Measurements from ENCODE around the gene PDK1.

Gene PDK1

GRCh38 chr2:172597176-172597842, 41.4 kb downstream of the PDK1 start:
- DNase-seq (ENCODE audit: low spot score): no peak

DNA sequence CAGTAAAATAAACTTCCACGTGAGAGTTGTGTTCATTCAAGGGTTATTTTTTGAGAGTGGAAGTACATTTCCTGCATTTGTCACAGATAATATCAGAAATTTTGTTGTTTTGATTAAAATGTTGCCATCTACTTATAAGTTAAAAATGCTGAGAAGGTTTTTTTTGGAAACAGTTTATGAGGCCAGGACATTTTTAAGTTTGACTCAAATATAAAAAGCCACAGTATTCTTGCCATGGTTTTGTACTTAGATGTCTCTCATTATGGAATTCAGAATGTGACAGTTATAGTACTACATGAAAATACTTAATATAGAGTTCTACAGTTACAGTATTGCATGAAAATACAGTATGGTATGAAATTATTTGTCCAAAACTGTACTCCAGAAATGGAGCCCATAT, 44.1 kb downstream of the PDK1 start:
- no peak for DNase-seq (ENCODE audit: low spot score)

DNA sequence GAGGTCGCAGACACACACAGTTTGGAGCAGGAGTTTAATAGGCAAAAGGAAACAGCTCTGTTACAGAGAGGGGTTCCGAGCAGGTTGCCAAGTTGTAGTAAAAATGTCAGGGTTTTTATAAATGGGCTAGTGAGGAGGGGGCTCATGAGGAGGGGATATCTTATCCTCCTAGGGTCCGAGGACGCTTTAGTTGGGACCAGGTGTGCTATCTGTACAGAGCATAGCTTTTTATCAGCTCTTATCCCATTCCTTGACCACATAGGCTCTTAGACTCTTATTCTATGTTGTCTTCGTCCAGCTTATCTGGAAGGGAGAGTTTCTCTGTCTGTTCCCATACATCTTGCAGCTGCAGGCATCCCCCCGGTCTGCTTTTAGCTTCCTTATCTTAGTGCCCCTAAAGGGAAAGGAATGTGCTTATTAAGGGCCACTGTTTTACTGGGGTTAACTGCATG, 44.7 kb downstream of the PDK1 start:
- DNase-seq (ENCODE audit: low spot score): no peak

DNA sequence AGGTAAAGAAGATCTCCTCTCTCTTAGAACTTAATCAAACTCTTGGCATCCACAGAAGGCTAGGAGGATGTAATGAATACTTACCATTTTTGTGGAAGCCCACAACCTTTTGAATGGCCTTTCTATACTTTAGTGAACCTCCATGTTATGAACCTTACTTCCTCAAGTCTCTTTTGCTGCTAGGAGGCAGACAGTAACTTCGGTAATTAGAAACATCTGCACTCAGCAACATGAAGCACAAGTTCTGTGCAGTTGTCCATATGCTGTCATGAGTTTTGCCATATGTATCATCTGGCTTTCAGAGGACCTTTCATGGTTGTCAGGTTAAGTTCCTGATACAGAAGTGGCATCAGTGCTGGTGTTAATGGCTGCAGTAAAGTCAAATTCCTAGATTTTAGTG, 50.4 kb downstream of the PDK1 start:
- DNase-seq (ENCODE audit: low spot score): no peak

DNA sequence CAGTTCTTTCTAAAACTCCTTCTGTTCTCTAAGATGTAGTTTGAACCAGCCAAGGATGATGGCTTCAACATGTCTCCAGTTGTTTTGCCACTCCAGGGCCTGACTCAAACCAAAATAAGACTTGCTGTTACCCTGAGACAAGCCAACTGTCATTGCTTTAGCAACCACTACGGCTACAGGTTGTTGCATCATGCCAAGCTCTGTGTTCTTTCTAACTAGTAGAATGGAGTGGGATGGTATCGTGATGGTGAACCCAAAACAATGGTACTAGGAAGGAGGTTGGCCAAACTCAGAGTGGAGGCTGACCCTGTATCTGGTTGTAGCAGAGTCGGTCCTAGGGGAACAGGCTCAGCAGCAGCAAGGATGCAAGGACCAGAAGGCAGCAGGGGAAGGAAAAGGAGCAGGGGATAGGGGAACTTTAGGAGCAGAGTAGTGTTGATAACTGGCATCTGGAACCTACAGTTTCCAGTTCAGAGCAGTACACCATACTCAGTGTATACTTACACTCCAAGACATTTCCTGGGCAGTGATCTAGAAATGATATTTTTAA, 51.6 kb downstream of the PDK1 start:
- DNase-seq (ENCODE audit: low spot score): no peak

DNA sequence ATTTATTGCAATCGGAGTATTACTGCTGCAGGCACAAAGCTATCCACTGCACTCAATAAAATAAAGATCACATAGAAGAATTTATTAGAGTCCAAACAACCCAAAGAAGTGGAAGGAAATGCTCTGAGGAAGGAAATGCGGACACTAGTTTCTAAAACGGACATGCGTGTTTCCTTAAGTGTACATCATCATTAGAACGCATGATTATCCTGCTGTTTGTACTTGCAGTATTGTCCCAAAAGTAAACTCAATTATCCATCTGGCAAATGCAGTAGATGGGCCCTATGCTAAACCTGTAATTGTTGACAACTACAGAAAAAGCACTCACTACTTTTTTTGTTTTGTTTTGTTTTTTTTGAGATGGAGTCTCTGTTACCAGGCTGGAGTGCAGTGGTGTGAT, 53.6 kb downstream of the PDK1 start:
- DNase-seq (ENCODE audit: low spot score): no peak

DNA sequence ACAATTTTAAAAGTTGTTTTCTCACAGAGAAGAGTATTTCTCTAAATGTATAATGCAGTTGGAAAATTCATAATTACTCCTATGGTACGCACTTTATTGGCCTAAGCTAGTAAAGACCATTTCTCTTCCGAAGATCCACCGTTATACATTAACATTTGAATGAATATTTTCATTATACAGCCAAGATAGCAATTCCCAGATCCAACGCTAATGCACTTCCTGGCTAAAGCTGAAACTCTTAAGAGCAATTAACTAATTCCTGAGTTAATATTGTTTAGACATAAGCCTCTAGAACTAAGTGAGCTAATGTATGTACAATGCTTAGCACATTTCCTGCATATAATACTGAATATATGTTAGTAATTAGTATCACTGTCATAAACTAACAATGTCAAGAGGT, 56.2 kb downstream of the PDK1 start:
- no peak for DNase-seq (ENCODE audit: low spot score)

DNA sequence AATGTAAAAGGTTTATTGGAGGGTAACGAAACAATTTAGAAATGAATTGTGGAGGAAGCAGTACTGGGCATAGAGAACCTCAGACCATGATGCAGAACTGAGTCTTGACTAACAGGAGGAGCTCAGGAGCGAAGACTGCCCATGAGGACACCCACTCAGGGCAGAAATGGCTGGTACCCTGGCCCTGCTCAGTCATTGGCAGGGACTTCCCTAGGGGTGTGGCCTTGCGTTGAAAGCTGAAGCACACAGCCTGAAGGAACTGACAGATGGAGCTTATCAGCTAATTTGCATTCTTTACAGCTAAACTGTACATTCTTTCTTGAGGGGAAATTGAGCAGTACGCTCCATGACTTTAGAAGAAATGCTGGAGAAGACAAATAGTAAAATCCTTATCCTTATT, 57.1 kb downstream of the PDK1 start:
- peak; percentile 11 for DNase-seq (ENCODE audit: low spot score)

DNA sequence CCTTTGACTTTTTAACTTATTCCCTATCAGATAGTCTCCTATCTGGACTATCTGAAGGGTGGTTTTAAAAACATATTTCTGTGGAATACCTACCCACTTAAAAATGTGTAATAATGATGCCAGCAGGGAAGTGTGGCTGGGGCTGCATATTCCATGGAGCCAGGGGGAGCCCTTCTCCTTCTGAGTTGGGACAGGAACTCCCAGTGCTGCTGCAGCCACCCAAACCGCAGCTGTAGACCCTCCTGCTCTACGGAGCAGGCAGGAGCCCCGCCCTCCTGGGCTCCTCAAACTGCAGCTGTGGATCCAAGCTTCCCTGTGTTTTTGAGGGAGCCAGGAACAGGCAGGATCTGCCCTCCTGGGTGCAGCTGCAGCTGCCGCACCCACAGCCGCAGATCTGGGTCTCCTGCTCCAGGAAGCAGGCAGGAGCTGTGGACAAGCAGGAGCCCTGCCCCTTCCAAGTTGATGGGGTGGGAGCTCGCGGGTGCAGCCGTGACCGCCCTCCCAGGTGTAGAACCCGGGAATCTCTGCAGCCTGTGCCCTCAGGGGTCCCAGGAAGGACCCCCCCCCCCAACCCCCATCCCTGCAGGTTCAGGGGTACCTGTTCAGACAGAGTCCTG, 57.8 kb downstream of the PDK1 start:
- DNase-seq (ENCODE audit: low spot score): no peak

DNA sequence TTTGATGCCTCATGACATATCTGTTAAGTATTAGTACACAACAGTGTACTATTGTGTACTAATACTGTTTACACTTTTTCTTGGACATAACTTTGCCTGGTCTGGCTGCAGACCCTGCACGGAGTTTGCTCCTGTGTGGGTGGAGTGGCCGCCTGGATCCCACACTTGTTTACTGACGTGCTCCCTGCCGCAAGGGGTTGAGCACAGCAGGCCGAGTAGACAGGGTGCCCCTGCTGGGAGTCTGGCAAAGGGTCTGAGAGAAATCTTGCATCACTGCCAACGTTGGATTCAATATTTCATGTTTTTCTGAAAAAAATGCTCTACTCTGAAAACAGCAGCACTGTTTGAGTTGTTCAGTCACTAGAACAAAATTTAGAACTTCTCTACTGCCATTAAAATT, 59.0 kb downstream of the PDK1 start:
- DNase-seq (ENCODE audit: low spot score): no peak

DNA sequence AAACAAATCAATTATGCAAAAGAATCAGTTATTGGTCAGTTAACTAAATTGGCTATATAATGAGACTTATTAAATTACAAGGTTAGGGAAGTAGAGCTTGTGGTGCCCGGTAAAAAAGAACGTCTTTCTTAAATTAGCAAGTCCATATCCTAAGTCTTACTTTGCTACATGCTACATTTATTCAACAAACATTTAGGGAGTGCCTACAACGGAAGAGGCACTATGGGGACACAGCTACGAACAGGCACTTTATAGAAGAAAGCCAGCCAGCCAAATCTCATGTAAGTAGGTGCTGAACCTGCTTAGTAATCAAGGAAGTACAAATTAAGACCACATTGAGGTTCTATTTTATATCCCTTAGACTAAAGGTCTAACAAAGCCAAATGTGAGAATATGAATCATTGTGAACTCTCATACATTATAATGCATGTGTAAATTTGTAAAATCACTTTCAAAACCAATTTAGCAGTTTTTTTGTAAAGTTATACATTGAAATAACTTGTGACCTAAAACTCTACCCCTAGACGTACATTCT, 59.9 kb downstream of the PDK1 start:
- no peak for DNase-seq (ENCODE audit: low spot score)

DNA sequence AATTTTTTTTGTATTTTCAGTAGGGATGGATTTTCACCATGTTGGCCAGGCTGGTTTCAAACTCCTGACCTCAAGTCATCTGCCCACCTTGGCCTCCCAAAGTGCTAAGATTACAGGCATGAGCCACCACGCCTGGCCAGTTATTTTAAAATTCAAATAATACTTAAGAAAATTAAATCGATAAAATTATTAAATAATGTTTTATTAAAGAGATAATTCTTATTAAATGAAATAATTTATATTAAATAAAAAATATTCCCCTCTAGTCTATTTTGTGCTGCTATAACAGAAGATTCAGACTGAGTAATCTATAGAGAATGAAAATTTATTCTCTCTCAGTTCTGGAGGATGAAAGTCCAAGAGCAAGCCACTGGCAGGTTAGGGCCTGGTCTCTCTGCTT, 61.2 kb downstream of the PDK1 start:
- no peak for DNase-seq (ENCODE audit: low spot score)

- no peak for DNase-seq (ENCODE audit: low spot score)
Observed at GRCh38 chr2:172623249-172623965, 67.5 kb downstream of the PDK1 start.

- DNase-seq (ENCODE audit: low spot score): no peak
Observed at GRCh38 chr2:172624996-172625395, 69.1 kb downstream of the PDK1 start.

GRCh38 chr2:172627181-172627580, 71.3 kb downstream of the PDK1 start:
- DNase-seq (ENCODE audit: low spot score): no peak

- DNase-seq (ENCODE audit: low spot score): no peak
Observed at GRCh38 chr2:172628085-172628484, 72.2 kb downstream of the PDK1 start.

DNA sequence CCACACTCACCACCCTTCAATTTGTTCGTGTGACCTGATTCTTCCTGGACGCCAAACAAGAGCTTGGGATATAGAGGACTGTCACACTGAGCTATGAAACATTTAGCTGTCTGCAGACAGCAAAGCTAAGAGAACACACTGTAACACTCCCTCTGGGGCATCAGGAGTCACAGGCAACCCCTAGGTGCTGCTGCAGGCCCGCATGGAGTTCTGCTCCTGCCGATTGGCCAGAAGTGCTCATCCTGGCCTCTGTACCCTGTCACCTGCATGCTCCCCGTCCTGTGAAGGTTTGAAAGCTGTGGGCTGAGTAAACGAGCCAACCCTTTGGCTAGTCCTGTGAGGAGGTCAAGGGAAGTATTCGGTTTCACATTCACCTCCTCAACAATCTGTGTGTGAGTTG, 73.7 kb downstream of the PDK1 start:
- DNase-seq (ENCODE audit: low spot score): no peak

DNA sequence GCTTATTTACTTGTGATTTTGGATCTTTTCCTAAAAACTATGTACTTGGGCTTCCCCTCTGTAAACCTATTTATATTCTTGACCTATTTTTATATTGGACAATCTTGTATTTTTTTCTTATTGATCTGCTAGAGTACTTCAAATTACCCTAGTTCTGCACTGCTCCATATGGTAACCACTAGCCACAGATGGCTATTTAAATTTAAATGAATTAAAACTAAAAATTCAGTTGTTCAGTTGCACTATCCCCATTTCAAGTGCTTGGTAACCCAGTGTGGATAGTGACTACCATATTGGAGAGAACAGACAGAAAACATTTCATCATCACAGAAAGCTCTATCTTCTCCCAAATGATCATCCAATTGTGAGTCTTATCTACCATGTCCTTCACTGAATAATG, 74.3 kb downstream of the PDK1 start:
- no peak for DNase-seq (ENCODE audit: low spot score)

- no peak for DNase-seq (ENCODE audit: low spot score)
Observed at GRCh38 chr2:172634477-172634876, 78.6 kb downstream of the PDK1 start.

GRCh38 chr2:172635548-172635947, 79.7 kb downstream of the PDK1 start:
- DNase-seq (ENCODE audit: low spot score): no peak

DNA sequence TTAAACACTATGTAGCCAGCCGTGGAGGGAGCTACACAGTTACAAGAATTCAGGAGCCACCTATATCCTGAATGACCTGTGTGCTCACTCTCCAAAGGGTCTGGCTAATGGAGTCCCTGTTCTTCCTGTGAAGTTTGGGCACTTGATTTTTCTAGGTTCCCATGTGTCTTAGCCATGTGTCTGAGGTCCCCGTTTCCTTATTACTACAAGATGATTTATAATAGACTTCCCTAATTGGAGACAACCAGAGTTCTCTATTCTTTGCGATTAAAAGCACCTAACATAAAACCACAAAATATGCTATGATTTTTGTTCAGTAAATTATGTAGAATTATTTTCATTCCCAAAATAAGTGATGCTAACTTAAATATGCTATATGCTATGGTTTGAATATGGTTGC, 83.4 kb downstream of the PDK1 start:
- no peak for DNase-seq (ENCODE audit: low spot score)

DNA sequence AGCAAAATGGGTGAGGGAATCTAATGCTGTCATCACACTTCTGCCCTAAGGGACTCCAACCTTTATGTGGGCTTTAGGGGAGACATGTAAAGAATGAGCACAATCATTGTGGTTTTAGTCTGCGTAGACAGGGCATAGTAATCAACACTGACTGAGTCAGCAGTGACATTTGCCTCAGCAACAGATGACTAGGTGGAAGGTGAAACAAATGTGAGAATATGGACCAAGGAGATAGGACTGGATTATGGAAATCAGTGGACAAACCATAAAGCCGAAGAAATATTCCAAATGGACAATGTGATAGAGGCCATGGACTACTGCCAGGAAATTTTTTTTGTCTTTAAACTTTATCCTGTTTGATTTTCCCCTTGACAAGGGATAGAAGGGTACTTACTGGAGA, 83.9 kb downstream of the PDK1 start:
- no peak for DNase-seq (ENCODE audit: low spot score)

GRCh38 chr2:172640389-172640788, 84.5 kb downstream of the PDK1 start:
- DNase-seq (ENCODE audit: low spot score): no peak
